Epithelial cell of esophagus (primary cell): ENCODE data around the gene GUCY2C.

ENCODE experiments used
- DNase-seq: peaks from one replicate; pipeline ENCODE4 v3.0.0; 2010; ENCODE audit warnings: low read depth
- H3K4me3 ChIP-seq: 2 replicates; pipeline ENCODE4 v1.5.1; 2011; ENCODE audit warnings: mild to moderate bottlenecking, low read length, control low read depth
- CTCF ChIP-seq: IDR thresholded peaks from 2 replicates; pipeline ENCODE4 v1.5.1; 2011; ENCODE audit warnings: low read depth, mild to moderate bottlenecking, low read length, control low read depth, inconsistent platforms; ENCODE audit not compliant: insufficient read depth; ENCODE audit errors: missing control alignments

The GUCY2C gene

GRCh38 chr12:14699923-14700322, 3.5 kb upstream of the GUCY2C start:
- DNase-seq = no peak
- H3K4me3 ChIP-seq = no peak overlapping the region
- TF ChIP-seq CTCF = no peak

- DNase-seq = no peak
- no peak overlapping the region for H3K4me3 ChIP-seq
- no peak for TF ChIP-seq CTCF
Measured at GRCh38 chr12:14698555-14698954, 2.2 kb upstream of the GUCY2C start.

- no peak for TF ChIP-seq CTCF
- H3K4me3 ChIP-seq = no peak overlapping the region
- DNase-seq = no peak
Measured at GRCh38 chr12:14695715-14696141, 671 bp downstream of the GUCY2C start.

GRCh38 chr12:14694970-14695369, 1.4 kb downstream of the GUCY2C start:
- no peak overlapping the region for H3K4me3 ChIP-seq
- no peak for DNase-seq
- no peak for TF ChIP-seq CTCF

GRCh38 chr12:14694145-14694714, 2.2 kb downstream of the GUCY2C start:
- H3K4me3 ChIP-seq = no peak overlapping the region
- no peak for TF ChIP-seq CTCF
- DNase-seq = no peak

GRCh38 chr12:14693116-14693515, 3.3 kb downstream of the GUCY2C start:
- H3K4me3 ChIP-seq = no peak overlapping the region
- no peak for TF ChIP-seq CTCF
- DNase-seq = no peak

- no peak for TF ChIP-seq CTCF
- H3K4me3 ChIP-seq = no peak overlapping the region
- no peak for DNase-seq
Measured at GRCh38 chr12:14691560-14691959, 4.8 kb downstream of the GUCY2C start.
